SK-N-SH (cell line): Measurements from ENCODE around the gene MAP4K4. TPM values are rescaled to one million over a fixed set of nuclear protein-coding genes. Genes with fewer than 3 reads are reported as not detected.
"Not testable (repeated sequence)": the region's sequence is repeated elsewhere in the genome, so short reads cannot be mapped to it uniquely, and the experiment has no call there.

ENCODE experiments used
- CTCF ChIA-PET: fragments of 300-600, 350-600 bp; formaldehyde crosslinking; extraction: SDS; loops from one replicate; lab custom pipeline; 2021; lab: Yijun Ruan, JAX
- POLR2A ChIA-PET: fragments of 350-600 bp; sonication (Branson Sonifier 250); formaldehyde crosslinking; extraction: SDS; loops from one replicate; lab custom pipeline; 2020; ENCODE audit warnings: antibody characterized with exemption, inconsistent platforms; lab: Yijun Ruan, JAX
- DNase-seq: peaks from one replicate; pipeline ENCODE4 v3.0.0; 2012
- H2AFZ ChIP-seq: fragments of 200-600 bp; sonication (generic); 2 replicates; pipeline ENCODE4 v1.8.1; 2016; ENCODE audit warnings: antibody characterized with exemption, mild to moderate bottlenecking, low read depth
- H3F3A ChIP-seq: fragments of 200-600 bp; sonication (generic); replicated peaks from 2 replicates; pipeline ENCODE3; 2016; ENCODE audit warnings: antibody characterized with exemption, mild to moderate bottlenecking; ENCODE audit not compliant: insufficient read depth
- H3K27ac ChIP-seq, 2 experiments: fragments of 200-500 bp in 1 of 2; fragments of 200-600 bp in 1 of 2; sonication (Bioruptor generic) in 1 of 2; sonication (generic), shearing (Covaris generic) in 1 of 2; 2 replicates each; pipeline versions ENCODE4 v1.5.1 to v1.6.1; 2014 to 2016; ENCODE audit warnings: low read depth in 2 of 2, inconsistent platforms in 1 of 2, low read length in 1 of 2, mild to moderate bottlenecking in 1 of 2, mixed read lengths in 1 of 2
- H3K27me3 ChIP-seq: fragments of 200-600 bp; sonication (generic), shearing (Covaris generic); 2 replicates; pipeline ENCODE4 v1.6.1; 2016; ENCODE audit warnings: mixed run types; ENCODE audit not compliant: insufficient read depth
- H3K36me3 ChIP-seq, 2 experiments: fragments of 200-500 bp in 1 of 2; fragments of 200-600 bp in 1 of 2; sonication (Bioruptor generic) in 1 of 2; sonication (generic) in 1 of 2; replicated peaks in 1 of 2; 2 replicates each; pipeline versions ENCODE3 to v1.5.1; 2014 to 2016; ENCODE audit warnings: low read length in 1 of 2, mild to moderate bottlenecking in 1 of 2; ENCODE audit not compliant: insufficient read depth in 2 of 2, control insufficient read depth in 1 of 2
- H3K4me1 ChIP-seq, 2 experiments: fragments of 200-500 bp in 1 of 2; fragments of 200-600 bp in 1 of 2; sonication (Bioruptor generic) in 1 of 2; sonication (generic), shearing (Covaris generic) in 1 of 2; 2 replicates each; pipeline versions ENCODE4 v1.5.1 to v1.6.1; 2014 to 2016; ENCODE audit warnings: low read depth in 1 of 2, low read length in 1 of 2, mixed run types in 1 of 2; ENCODE audit not compliant: insufficient read depth in 2 of 2, control insufficient read depth in 1 of 2
- H3K4me2 ChIP-seq: fragments of 200-600 bp; sonication (generic), shearing (Covaris generic); 2 replicates; pipeline ENCODE4 v1.6.1; 2017; ENCODE audit warnings: mixed run types
- H3K4me3 ChIP-seq, 2 experiments: fragments of 200-500 bp in 1 of 2; fragments of 200-600 bp in 1 of 2; sonication (Bioruptor generic) in 1 of 2; sonication (generic), shearing (Covaris generic) in 1 of 2; 2 replicates each; pipeline versions ENCODE4 v1.5.1 to v1.8.1; 2014 to 2016; ENCODE audit warnings: low read depth in 2 of 2, inconsistent platforms in 1 of 2, low read length in 1 of 2, mild to moderate bottlenecking in 1 of 2, mixed read lengths in 1 of 2, moderate library complexity in 1 of 2
- H3K79me2 ChIP-seq: fragments of 200-600 bp; sonication (generic); 2 replicates; pipeline ENCODE4 v1.8.1; 2017; ENCODE audit warnings: mild to moderate bottlenecking; ENCODE audit not compliant: insufficient read depth
- H3K9ac ChIP-seq: fragments of 200-600 bp; sonication (generic); 2 replicates; pipeline ENCODE4 v1.6.1; 2017; ENCODE audit warnings: mixed run types
- H3K9me2 ChIP-seq: fragments of 200-600 bp; sonication (generic); 2 replicates; pipeline ENCODE4 v1.6.1; 2017; ENCODE audit warnings: mixed run types
- H3K9me3 ChIP-seq: fragments of 200-600 bp; sonication (generic); 2 replicates; pipeline ENCODE4 v1.6.1; 2017; ENCODE audit warnings: mixed run types, mild to moderate bottlenecking, moderate library complexity
- H4K20me1 ChIP-seq: fragments of 200-600 bp; sonication (generic); 2 replicates; pipeline ENCODE4 v1.6.1; 2017; ENCODE audit warnings: mild to moderate bottlenecking, mixed run types; ENCODE audit not compliant: insufficient read depth
- FOSL2 ChIP-seq: IDR thresholded peaks from 2 replicates; pipeline ENCODE4 v1.4.0; 2012; ENCODE audit warnings: low read depth, mild to moderate bottlenecking, moderate library complexity, borderline replicate concordance
- TAF1 ChIP-seq: IDR thresholded peaks from 2 replicates; pipeline ENCODE4 v1.6.1; 2012; ENCODE audit warnings: low read depth, mild to moderate bottlenecking, low read length, moderate library complexity, borderline replicate concordance
- WGBS: methylation state at CpG from one replicate; pipeline ENCODE4 v1.1.6; 2017; ENCODE audit warnings: low lambda C conversion rate; 5-methylcytosine and 5-hydroxymethylcytosine counted together
- polyA plus RNA-seq, 3 experiments: library from polyadenylated mRNA; depleted of rRNA; stranded (reverse); fragments of >200 nt; gene quantifications; 2 replicates each; pipeline ENCODE4 v1.2.3, GENCODE V29; 2012
- TF ChIP-seq, protein P1 (sequence below): fragments of 150-350 bp; IDR thresholded peaks from 2 replicates; pipeline ENCODE4 v1.6.1; 2016; ENCODE audit warnings: mild to moderate bottlenecking, low read depth, low read length
- TF ChIP-seq, protein P2 (sequence below): IDR thresholded peaks from 2 replicates; pipeline ENCODE4; 2012

Gene MAP4K4
- polyA plus RNA-seq, 1 of the 3 experiments (the other 2 are of a cell fraction): 72.9 TPM

DNA sequence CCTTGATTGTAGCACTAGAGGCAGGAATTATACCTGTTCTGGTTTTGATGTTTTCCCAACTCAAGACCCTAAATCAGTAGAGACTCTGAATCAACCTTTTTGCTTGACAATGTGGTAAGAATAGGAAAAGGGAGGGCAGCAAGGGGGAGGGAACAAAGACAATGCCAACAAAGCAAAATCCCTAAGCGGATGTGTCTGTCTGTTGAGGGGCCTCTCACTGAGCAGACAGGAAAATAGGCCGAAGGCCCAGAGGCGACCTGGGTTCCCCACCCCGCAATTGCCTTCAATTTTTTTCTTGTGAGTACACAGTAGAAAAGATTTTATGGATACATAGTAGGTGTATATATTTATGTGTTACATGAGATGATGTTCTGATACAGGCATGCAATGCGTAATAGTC, 75.6 kb downstream of the MAP4K4 start:
- peaks cover 100% of the 10 kb centered on the region for H3K79me2 ChIP-seq
- no peak overlapping the region for H3K4me2 ChIP-seq
- POLR2A ChIA-PET: no interaction called here
- 98% methylated on average over 5 of the region's 5 CpGs for WGBS
- peaks cover 5% of the 10 kb centered on the region for H3F3A ChIP-seq
- H4K20me1 ChIP-seq: peaks cover 99% of the 10 kb centered on the region
- no peak for DNase-seq
- CTCF ChIA-PET: interaction anchor here (3.7 kb wide), 1 partner anchor 58 kb away, joined by 24 read pairs; no protein-coding TSS in a partner anchor
- no peak overlapping the region for H3K9ac ChIP-seq
- H2AFZ ChIP-seq: no peak overlapping the region
- no peaks in the 10 kb centered on the region for H3K9me3 ChIP-seq
- no peak overlapping the region for H3K27ac ChIP-seq
- H3K27me3 ChIP-seq: no peaks in the 10 kb centered on the region
- H3K4me3 ChIP-seq: no peak overlapping the region
- no peaks in the 10 kb centered on the region for H3K36me3 ChIP-seq
- H3K9me2 ChIP-seq: no peaks in the 10 kb centered on the region
- peaks cover 26 to 41% of the 10 kb centered on the region in 2 experiments for H3K4me1 ChIP-seq
- TF ChIP-seq, protein P1, sequence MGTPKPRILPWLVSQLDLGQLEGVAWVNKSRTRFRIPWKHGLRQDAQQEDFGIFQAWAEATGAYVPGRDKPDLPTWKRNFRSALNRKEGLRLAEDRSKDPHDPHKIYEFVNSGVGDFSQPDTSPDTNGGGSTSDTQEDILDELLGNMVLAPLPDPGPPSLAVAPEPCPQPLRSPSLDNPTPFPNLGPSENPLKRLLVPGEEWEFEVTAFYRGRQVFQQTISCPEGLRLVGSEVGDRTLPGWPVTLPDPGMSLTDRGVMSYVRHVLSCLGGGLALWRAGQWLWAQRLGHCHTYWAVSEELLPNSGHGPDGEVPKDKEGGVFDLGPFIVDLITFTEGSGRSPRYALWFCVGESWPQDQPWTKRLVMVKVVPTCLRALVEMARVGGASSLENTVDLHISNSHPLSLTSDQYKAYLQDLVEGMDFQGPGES: no peak
- TF ChIP-seq TAF1: no peak

DNA sequence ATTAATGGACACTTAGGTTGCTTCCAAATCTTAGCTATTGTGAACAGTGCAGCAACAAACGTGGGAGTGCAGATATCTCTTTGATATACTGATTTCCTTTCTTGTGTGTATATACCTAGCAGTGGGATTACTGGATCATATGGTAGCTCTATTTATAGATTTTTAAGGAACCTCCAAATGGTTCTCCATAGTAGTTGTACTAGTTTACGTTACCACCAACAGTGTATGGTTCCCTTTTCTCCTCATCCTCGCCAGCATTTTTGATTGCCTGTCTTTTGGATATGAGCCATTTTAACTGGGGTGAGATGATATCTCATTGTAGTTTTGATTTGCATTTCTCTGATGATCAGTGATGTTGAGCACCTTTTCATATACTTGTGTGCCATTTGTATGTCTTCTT, 76.5 kb downstream of the MAP4K4 start:
- CTCF ChIA-PET: interaction anchor here (0.9 to 3.7 kb wide), 2 partner anchors 18 to 58 kb away, joined by 3 to 24 read pairs; no protein-coding TSS in a partner anchor
- WGBS: 92% methylated on average over 3 of the region's 3 CpGs
- peaks cover 27 to 33% of the 10 kb centered on the region in 2 experiments; a peak in 3 of 4 replicates for H3K4me1 ChIP-seq

DNA sequence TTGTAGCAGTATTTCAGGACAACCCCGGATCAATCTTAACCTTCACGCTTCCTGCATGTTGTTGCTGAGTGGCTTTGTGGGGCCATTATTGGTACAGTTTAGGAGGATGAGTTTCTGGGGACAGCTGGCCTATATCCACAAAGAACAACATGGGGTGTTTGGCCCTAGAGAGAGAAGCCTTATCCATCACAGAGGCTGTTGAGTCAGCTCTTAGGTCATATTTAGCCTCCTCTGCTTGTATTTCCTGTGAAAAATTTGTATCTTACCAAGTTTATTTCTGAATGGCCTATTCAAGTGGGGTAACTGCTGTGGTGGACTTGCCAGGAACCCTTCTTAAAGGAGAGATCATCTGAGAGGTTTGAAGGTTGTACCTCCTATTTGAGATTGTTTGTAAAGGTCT, 77.6 kb downstream of the MAP4K4 start:
- Histone ChIP-seq H2AFZ (no peak overlapping the region), H3K79me2 (peaks cover 100% of the 10 kb centered on the region), H3F3A (no peaks in the 10 kb centered on the region), H4K20me1 (peaks cover 99% of the 10 kb centered on the region), H3K9ac (no peak overlapping the region), H3K4me2 (peak overlapping the region; percentile 6; the same call in 1 of the 2 replicates), H3K36me3 (no peaks in the 10 kb centered on the region), H3K9me3 (no peaks in the 10 kb centered on the region), H3K9me2 (no peaks in the 10 kb centered on the region), H3K27ac (peak overlapping the region in 1 of 2 experiments; percentile 16; a peak in 1 of 4 replicates), H3K27me3 (no peaks in the 10 kb centered on the region), H3K4me1 (peaks cover 27 to 29% of the 10 kb centered on the region in 2 experiments; a peak in 3 of 4 replicates), H3K4me3 (no peak overlapping the region)
- ChIA-PET CTCF (interaction anchor here (1.2 to 3.7 kb wide), 2 partner anchors 56 to 78 kb away, joined by 4 to 24 read pairs; no protein-coding TSS in a partner anchor), POLR2A (no interaction called here)
- DNase-seq: no peak
- peak; percentile 17; the same call in 1 of the 2 replicates for TF ChIP-seq FOSL2
- TF ChIP-seq, protein P2, sequence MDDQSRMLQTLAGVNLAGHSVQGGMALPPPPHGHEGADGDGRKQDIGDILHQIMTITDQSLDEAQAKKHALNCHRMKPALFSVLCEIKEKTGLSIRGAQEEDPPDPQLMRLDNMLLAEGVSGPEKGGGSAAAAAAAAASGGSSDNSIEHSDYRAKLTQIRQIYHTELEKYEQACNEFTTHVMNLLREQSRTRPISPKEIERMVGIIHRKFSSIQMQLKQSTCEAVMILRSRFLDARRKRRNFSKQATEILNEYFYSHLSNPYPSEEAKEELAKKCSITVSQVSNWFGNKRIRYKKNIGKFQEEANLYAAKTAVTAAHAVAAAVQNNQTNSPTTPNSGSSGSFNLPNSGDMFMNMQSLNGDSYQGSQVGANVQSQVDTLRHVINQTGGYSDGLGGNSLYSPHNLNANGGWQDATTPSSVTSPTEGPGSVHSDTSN: no peak
- 94% methylated on average over 2 of the region's 2 CpGs for WGBS

More for the DNA sequence above, 76.5 kb downstream of the MAP4K4 start:
- H3K9me2 ChIP-seq, H3K9ac ChIP-seq, H3K9me3 ChIP-seq, H2AFZ ChIP-seq, H3F3A ChIP-seq, H3K27ac ChIP-seq, H3K4me3 ChIP-seq, H3K4me2 ChIP-seq, H3K27me3 ChIP-seq, DNase-seq, H3K36me3 ChIP-seq: not testable (repeated sequence)
- Histone ChIP-seq H4K20me1 (peaks cover 99% of the 10 kb centered on the region), H3K79me2 (peaks cover 100% of the 10 kb centered on the region)
- POLR2A ChIA-PET: interaction anchor here (0.6 kb wide), 1 partner anchor 353 kb away, joined by 3 read pairs; no protein-coding TSS in a partner anchor
